Mucosa of descending colon (tissue), 3 donors: ENCODE data around the gene PLA2G2A. TPM values are rescaled to one million over a fixed set of nuclear protein-coding genes. Genes with fewer than 3 reads are reported as not detected.

Experiments
- ATAC-seq: fragments of 200-7000 bp; cut with Tn5 transposase; one replicate; pipeline ENCODE4 v1.9.1; 2020; ENCODE audit warnings: mild to moderate bottlenecking, moderate library complexity
- DNase-seq, 3 donors: peaks; one replicate each; pipeline ENCODE4 v3.0.0-alpha.2; 2020
- H3K36me3 ChIP-seq: fragments of 200-600 bp; one replicate; pipeline ENCODE4 v1.8.0; 2021; ENCODE audit warnings: low read depth, mild to moderate bottlenecking
- H3K4me1 ChIP-seq: fragments of 200-600 bp; one replicate; pipeline ENCODE4 v1.8.0; 2021; ENCODE audit warnings: low read depth, mild to moderate bottlenecking
- H3K4me3 ChIP-seq: fragments of 200-600 bp; one replicate; pipeline ENCODE4 v1.8.0; 2021; ENCODE audit warnings: mild to moderate bottlenecking
- H3K9me3 ChIP-seq: fragments of 200-600 bp; one replicate; pipeline ENCODE4 v1.8.0; 2021; ENCODE audit warnings: mild to moderate bottlenecking
- CTCF ChIP-seq: fragments of 200-600 bp; IDR thresholded peaks from one replicate; pipeline ENCODE4 v1.8.0; 2022; ENCODE audit warnings: antibody characterized with exemption, mild to moderate bottlenecking
- intact Hi-C, 2 donors: fragments of 100-400 bp; cut with DNase I in 1 of 2; cut with micrococcal nuclease in 1 of 2; formaldehyde crosslinking; loops; one replicate each; pipeline versions ENCODE4 v1.11.0 to v1.11.1; 2022; cut with DNase I, micrococcal nuclease
- total RNA-seq, 3 donors: library from RNA; stranded (reverse); fragmentation: NEBNext Ultra II Directional in 2 of 3; extraction: Animal tissue kit (Norgen Biotek cat#: 25700) in 2 of 3; gene quantifications; one replicate each; pipeline versions ENCODE4 v1.2.1 to v1.2.4, GENCODE V29; 2021 to 2023
- donor health status: DM: no; HTN: no; CAD: no; lungs with moderate emphysema.
- donor health status: DM: no; HTN: no; CAD: no.
- donor health status: DM: no; HTN: yes; CAD: no.

The PLA2G2A gene
- total RNA-seq, 3 donors from 2014 or later, result 34.8 to 2,765 (median 275) TPM

GRCh38 chr1:19971664-19972063 is 7.8 kb downstream of the PLA2G2A start:
- no peak for TF ChIP-seq CTCF
- Histone ChIP-seq H3K4me1 (peaks cover 4% of the 10 kb centered on the region), H3K36me3 (no peaks in the 10 kb centered on the region), H3K9me3 (no peaks in the 10 kb centered on the region), H3K4me3 (no peak overlapping the region)
- no peak for ATAC-seq
- no peak for DNase-seq
- intact Hi-C loops, result loop anchor here in 1 of 2 donors (10.0 kb wide), 1 partner anchor 183 kb away; no protein-coding TSS in a partner anchor

- intact Hi-C loops, result loop anchor here in 1 of 2 donors (10.0 kb wide), 1 partner anchor 185 kb away; no protein-coding TSS in a partner anchor
- Histone ChIP-seq H3K9me3 (no peaks in the 10 kb centered on the region), H3K4me1 (peaks cover 3% of the 10 kb centered on the region), H3K36me3 (no peaks in the 10 kb centered on the region), H3K4me3 (no peak overlapping the region)
- no peak for TF ChIP-seq CTCF
- ATAC-seq, result no peak
- no peak for DNase-seq
Observed at GRCh38 chr1:19969898-19970660, 9.3 kb downstream of the PLA2G2A start.

- no peaks in the 10 kb centered on the region for H3K9me3 ChIP-seq
- no peak for DNase-seq
- intact Hi-C loops, result no loop called here
- H3K36me3 ChIP-seq, result no peaks in the 10 kb centered on the region
- no peaks in the 10 kb centered on the region for H3K4me1 ChIP-seq
- ATAC-seq, result peak; percentile 9
- no peak overlapping the region for H3K4me3 ChIP-seq
- no peak for TF ChIP-seq CTCF
Observed at GRCh38 chr1:19967808-19968207, 11.6 kb downstream of the PLA2G2A start.

- no peak for ATAC-seq
- no peak for DNase-seq
- no peaks in the 10 kb centered on the region for H3K9me3 ChIP-seq
- no peak for TF ChIP-seq CTCF
- intact Hi-C loops, result no loop called here
- no peaks in the 10 kb centered on the region for H3K36me3 ChIP-seq
- no peak overlapping the region for H3K4me3 ChIP-seq
- H3K4me1 ChIP-seq, result no peaks in the 10 kb centered on the region
Observed at GRCh38 chr1:19964542-19964941, 14.9 kb downstream of the PLA2G2A start.

- Histone ChIP-seq H3K4me3 (no peak overlapping the region), H3K9me3 (no peaks in the 10 kb centered on the region), H3K36me3 (no peaks in the 10 kb centered on the region), H3K4me1 (no peaks in the 10 kb centered on the region)
- intact Hi-C loops, result no loop called here
- TF ChIP-seq CTCF, result no peak
- ATAC-seq (no peak), DNase-seq (no peak)
Observed at GRCh38 chr1:19963636-19964035, 15.8 kb downstream of the PLA2G2A start.
